NCI-H2196 treated with DMSO at 0.1 percent for 48 hours (cell line): ENCODE measurements around the gene SLIT3.

Source experiments
- DNase-seq: peaks from one replicate; lab custom pipeline; 2025; ENCODE audit not compliant: unreplicated experiment; lab: John Stamatoyannopoulos, UW

The SLIT3 gene

GRCh38 chr5:168818558-168818957 lies 482.4 kb downstream of the SLIT3 start:
- DNase-seq: no peak

- no peak for DNase-seq
Observed at GRCh38 chr5:168817591-168817990, 483.3 kb downstream of the SLIT3 start.

DNA sequence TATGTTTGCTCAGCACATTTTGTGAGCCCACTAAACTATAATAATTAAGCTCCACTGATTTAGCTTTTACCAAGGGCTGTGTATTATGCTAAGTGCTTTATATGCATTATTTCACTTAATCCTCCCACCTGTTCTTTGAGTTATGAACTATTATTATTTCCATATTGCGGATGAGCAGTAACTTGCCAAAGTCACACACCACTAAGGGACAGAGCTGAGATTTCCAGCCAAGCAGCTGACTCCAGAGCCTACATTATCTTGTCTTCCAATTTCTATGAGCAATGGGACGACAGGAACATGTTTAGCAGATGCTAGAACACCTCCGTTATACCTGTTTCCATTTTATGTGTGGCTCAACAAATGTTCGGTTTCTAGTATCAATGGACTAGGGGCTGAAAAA lies 484.3 kb downstream of the SLIT3 start:
- DNase-seq: no peak

GRCh38 chr5:168813184-168813968 lies 487.6 kb downstream of the SLIT3 start:
- DNase-seq: no peak

- DNase-seq: no peak
Observed at GRCh38 chr5:168810641-168811040, 490.3 kb downstream of the SLIT3 start.

- DNase-seq: no peak
Observed at GRCh38 chr5:168809218-168809617, 491.7 kb downstream of the SLIT3 start.

DNA sequence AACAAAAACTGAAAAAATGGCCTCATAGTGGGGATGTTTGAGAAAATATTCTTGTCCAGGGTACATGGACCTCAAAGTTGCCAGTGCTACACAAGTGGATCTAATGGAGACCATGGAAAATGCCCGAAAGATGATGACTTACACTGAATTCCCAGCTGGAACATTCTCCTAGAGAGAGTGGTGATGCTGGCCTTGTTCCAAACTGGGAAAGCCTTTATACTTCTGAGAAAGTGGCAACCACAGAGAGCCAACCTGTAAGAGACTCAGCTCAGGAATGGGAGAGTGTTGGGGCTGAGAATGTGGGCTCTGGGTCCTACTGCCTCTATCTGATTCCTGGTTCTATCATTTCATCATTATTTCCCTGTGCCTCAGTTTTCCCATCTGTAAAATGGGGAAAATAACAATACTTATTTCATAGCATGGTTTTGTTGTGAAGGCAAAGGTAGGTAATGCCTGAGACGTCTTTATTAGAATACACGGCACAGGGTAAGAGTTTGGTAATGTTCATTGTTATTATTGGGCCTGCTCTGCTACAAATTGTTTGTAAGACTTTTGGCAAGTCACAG lies 492.8 kb downstream of the SLIT3 start:
- no peak for DNase-seq

DNA sequence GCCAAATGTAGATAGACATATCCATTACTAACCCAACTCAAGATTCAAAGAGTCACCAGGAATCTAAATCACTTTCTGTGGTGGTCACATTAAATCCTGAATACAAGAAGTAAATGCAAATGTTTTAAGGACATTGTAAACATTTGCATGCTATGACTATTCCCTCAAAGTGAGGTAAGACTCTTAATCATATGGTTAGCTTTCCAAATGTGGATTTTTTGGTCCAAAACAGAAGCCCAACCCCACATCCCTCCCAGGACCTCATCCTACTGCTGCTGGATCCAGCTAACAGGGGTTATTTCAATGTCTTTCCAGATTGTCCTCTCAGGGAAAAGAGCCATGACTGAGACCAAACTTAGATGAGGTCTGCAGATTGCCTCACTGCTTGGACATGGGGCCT lies 493.7 kb downstream of the SLIT3 start:
- no peak for DNase-seq

- no peak for DNase-seq
Observed at GRCh38 chr5:168803541-168803940, 497.4 kb downstream of the SLIT3 start.

DNA sequence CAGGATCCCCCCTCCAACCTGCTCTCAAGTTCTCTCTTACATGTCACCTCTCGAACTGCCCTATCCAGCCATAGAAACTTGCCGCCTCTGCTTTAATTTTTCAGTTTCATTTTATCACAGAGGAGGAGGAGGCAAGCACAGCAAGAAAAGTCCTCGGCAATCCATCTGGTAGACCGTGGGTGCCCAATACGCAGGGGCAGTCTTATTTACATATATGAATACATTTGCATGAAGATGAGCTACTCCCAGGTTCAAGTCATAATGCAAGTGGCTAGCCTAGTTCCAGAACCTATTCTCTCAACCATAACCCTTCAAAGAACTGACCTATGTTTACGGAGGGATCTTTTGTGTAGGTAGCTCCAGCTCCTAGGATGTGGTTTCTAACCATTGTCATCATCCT lies 498.6 kb downstream of the SLIT3 start:
- DNase-seq: no peak

- DNase-seq: no peak
Observed at GRCh38 chr5:168801567-168801966, 499.4 kb downstream of the SLIT3 start.

GRCh38 chr5:168800701-168801100 lies 500.2 kb downstream of the SLIT3 start:
- DNase-seq: no peak

DNA sequence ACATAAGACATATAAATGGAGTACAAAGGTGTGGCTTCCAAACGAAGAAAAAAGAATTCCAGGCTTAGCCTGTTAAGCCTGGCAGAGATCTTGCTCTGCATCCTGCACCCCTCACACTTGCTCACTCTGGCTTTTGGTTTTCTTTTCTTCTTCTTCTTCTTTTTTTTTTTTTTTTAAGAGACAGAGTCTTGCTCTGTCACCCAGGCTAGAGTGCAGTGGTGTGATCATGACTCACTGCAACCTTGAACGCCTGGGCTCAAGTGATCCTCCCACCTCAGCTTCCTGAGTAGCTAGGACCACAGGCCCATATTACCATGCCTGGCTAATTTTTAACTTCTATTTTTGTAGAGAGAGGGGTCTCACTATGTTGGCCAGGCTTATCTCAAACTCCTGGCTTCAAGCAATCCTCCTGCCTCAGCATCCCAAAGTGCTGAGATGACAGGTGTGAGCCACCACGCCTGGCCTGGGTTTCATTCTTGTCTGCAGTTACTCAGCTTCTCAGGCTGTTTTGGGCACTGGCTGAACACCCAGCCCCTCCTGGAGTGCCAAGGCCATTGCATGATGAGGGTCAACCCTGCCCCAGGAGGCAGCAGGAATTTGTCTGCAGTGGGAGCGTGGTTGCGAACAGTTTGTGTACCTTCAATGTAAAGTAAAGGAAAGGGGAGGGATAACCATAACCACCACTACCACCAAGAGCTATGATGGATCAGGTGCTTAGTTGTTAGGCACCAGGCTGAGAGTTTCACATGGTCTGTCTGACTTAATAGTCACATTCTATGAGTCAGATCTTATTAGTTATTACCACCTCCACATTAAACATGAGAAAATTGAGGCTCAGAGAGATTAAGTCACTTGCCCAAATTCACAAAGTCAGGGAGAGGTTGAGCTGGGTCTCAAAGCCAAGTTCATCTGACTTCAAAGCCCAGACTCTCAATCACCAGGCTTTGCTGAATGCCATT lies 502.6 kb downstream of the SLIT3 start:
- DNase-seq: no peak

DNA sequence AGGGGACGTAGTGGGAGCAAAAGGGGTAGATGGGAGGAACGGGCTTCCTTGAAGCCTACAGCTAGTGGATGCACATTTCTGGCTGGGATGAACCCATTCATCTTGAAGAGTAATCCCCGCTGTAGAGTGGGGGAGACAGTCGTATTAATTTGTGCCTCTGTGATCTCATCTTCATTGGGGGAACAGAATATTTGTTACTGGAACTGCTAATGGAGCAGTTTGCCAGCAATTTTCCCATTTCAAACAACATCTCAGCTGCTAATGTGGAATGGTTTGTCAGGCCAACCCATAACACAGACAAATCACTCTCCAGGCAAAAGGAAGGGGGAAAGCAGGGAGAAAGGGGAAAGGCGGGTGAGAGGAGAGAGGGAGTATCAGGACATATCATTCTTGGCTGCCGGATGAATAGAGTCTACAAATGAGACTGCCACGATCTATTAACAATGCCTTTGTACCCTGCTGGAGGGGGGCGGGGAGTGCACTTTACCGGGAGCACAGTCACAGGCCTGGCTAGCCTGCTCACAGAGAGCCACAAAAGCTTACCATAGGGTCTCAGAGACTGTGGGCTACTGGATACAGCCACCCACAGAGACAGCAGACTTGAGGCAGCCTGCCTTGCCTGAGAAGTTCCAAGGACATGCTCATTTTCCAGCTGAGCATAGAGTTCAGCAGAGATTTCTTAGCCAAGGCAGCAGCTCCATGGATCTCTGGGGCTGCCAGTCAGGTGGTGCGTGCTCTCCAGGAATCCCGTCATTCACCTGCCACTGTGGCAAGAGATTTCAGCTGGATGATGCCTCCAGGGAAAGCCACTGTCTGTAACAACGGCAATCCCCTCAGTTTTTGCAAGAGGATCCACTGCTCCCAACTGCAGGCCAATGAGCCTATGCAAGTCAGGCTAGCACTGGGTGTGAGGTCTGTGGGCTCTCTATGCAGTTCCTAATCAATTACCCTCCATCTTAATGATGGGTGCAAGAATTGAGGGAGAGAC lies 504.1 kb downstream of the SLIT3 start:
- DNase-seq: no peak

DNA sequence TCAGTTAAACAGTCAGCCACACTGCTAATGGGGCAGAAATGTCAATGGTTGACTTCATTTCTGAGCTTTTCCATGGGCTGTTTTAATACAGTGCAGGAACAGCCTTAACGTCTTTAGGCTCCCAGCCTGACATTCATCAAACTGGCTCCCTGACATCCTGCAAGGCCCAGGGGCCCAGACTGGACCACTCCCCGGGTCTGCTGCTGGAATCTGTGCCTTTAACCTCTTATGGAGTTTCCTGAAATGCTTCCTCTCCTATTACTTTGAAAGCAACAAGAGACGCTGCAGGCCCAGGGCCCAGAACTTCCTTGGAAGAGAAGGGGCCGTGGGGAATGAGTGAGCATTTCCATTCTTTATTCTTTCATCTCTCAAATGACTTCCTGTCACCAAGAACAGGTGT lies 504.9 kb downstream of the SLIT3 start:
- DNase-seq: no peak

DNA sequence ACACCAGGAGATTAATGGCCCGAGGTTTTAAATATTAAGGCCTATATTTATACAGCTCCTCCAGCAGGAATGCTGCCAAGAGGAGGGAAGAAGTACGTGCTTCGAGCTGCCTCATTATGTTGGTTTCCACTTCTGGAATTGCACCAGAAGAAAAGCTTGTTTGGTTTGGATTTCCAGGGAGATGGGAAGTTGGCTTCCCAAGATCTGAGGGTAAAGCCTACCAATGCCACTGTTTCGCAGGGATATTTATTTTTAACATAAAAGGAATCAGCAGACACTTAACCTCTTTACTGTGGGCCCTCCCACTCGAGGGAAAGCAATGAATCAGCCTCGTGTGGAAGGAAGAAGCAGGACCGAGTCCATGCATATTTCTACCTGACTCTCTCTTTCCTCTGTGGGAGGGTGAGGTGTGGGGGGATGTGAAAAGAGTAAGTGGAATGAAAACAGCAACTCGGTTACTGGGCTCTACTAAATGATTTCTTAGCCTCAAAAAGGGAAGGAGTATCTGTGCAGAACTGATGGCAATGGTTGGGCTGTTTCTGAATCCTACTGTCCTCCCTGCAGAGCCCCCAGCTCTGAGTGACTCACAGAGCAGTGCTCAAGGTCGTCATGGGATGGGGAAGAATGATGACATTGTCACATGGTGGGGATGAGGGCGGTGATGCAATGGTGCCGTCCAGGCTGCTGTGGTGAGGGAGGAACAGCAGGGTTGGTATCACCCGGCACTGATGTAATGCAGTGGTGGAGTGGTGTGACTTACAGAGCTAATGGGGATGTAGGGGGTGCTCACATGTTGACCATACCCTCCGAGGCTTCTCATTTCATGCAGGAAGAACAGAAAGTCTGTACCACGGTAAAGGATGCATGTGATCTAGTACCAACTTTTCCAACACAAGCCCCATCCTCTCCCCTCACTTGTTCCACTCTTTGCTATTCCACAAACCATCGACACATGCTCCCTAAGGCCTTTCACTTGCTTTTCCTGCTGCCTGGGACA lies 506.8 kb downstream of the SLIT3 start:
- no peak for DNase-seq

- DNase-seq: no peak
Observed at GRCh38 chr5:168792678-168793077, 508.3 kb downstream of the SLIT3 start.

- no peak for DNase-seq
Observed at GRCh38 chr5:168790671-168791250, 510.2 kb downstream of the SLIT3 start.
